Caco-2 (cell line): ENCODE measurements around the gene TULP3. TPM values are rescaled to one million over a fixed set of nuclear protein-coding genes. Genes with fewer than 3 reads are reported as not detected.

ENCODE experiments used
- BruUV-seq: library from RNA; stranded (reverse); fragments of 400-500 nt; replicated peaks from 2 replicates; lab custom pipeline; 2021; lab: Mats Ljungman, UMichigan
- CTCF ChIA-PET: fragments of 300-600 bp; sonication (Branson Sonifier 250); formaldehyde crosslinking; loops from one replicate; lab custom pipeline; 2022; ENCODE audit warnings: antibody characterized with exemption; lab: Charles Lee
- POLR2A ChIA-PET: fragments of 300-600 bp; sonication (Branson Sonifier 250); formaldehyde crosslinking; loops from one replicate; lab custom pipeline; 2022; ENCODE audit warnings: antibody characterized with exemption; lab: Charles Lee
- DNase-seq, 2 experiments: peaks; one replicate each; pipeline versions ENCODE4 v3.0.0 to v3.0.0-alpha.2; 2020 to 2022
- H3K27me3 ChIP-seq: replicated peaks from 2 replicates; pipeline ENCODE4 v1.6.0; 2011; ENCODE audit warnings: low read length; ENCODE audit not compliant: control insufficient read depth, insufficient read depth
- H3K36me3 ChIP-seq: 2 replicates; pipeline ENCODE4 v1.5.1; 2011; ENCODE audit warnings: low read length; ENCODE audit not compliant: control insufficient read depth, insufficient read depth
- H3K4me1 ChIP-seq: fragments of 250-450 bp; sonication (Bioruptor Pico); 2 replicates; pipeline ENCODE4 v1.5.1; 2020; ENCODE audit warnings: mild to moderate bottlenecking
- H3K4me3 ChIP-seq: 2 replicates; pipeline ENCODE4 v1.5.1; 2011; ENCODE audit warnings: low read depth, mild to moderate bottlenecking, control low read depth, low read length
- H3K9me3 ChIP-seq: fragments of 250-450 bp; sonication (Bioruptor Pico); 2 replicates; pipeline ENCODE4 v1.5.1; 2020; ENCODE audit warnings: mild to moderate bottlenecking, moderate library complexity
- H3K27ac Mint-ChIP-seq: one replicate; pipeline ENCODE4 v1.8.0; 2022; ENCODE audit warnings: mixed read lengths; ENCODE audit not compliant: unreplicated experiment
- H3K27me3 Mint-ChIP-seq: one replicate; pipeline ENCODE4 v1.8.0; 2022; ENCODE audit warnings: mixed read lengths; ENCODE audit not compliant: insufficient read depth, unreplicated experiment
- H3K36me3 Mint-ChIP-seq: one replicate; pipeline ENCODE4 v1.8.0; 2022; ENCODE audit warnings: mild to moderate bottlenecking, mixed read lengths; ENCODE audit not compliant: insufficient read depth, unreplicated experiment
- H3K4me1 Mint-ChIP-seq: one replicate; pipeline ENCODE4 v1.8.0; 2022; ENCODE audit warnings: low read depth, mixed read lengths; ENCODE audit not compliant: unreplicated experiment
- H3K4me3 Mint-ChIP-seq: one replicate; pipeline ENCODE4 v1.8.0; 2022; ENCODE audit warnings: mild to moderate bottlenecking, moderate library complexity, mixed read lengths; ENCODE audit not compliant: unreplicated experiment
- H3K9me3 Mint-ChIP-seq: one replicate; pipeline ENCODE4 v1.8.0; 2022; ENCODE audit warnings: mixed read lengths; ENCODE audit not compliant: unreplicated experiment
- CTCF ChIP-seq, 2 experiments: fragments of 200-600 bp in 1 of 2; IDR thresholded peaks; 1 replicate in 1 of 2; 2 replicates in 1 of 2; pipeline versions ENCODE4 v1.5.1 to v1.8.0; 2011 to 2022; ENCODE audit warnings: antibody characterized with exemption in 1 of 2, control low read depth in 1 of 2, inconsistent platforms in 1 of 2, low read depth in 1 of 2, low read length in 1 of 2, mild to moderate bottlenecking in 1 of 2, moderate library complexity in 1 of 2; ENCODE audit not compliant: insufficient read depth in 1 of 2, severe bottlenecking in 1 of 2, unreplicated experiment in 1 of 2
- intact Hi-C: fragments of 100-400 bp; cut with micrococcal nuclease; formaldehyde crosslinking; loops from one replicate; pipeline ENCODE4 v1.10.0; 2022; ENCODE audit not compliant: unreplicated experiment
- total RNA-seq: library from RNA; stranded (reverse); gene quantifications from 2 replicates; pipeline ENCODE4 v1.2.3, GENCODE V29; 2022

The TULP3 gene
- total RNA-seq, 1 experiment from 2014 or later, result 31.0 TPM

- Histone ChIP-seq H3K4me1 (peaks cover 18% of the 10 kb centered on the region), H3K27me3 (no peaks in the 10 kb centered on the region), H3K36me3 (no peaks in the 10 kb centered on the region; the same call in 1 of the 2 replicates), H3K9me3 (no peaks in the 10 kb centered on the region), H3K4me3 (no peak overlapping the region)
- ChIA-PET POLR2A (interaction anchor here (0.8 kb wide), 1 partner anchor 17 kb away, joined by 4 read pairs; no protein-coding TSS in a partner anchor), CTCF (interaction anchor here (0.9 to 1.3 kb wide), 2 partner anchors 15 to 149 kb away, joined by 3 read pairs; partner anchors contain the start of genes FOXM1 and RHNO1)
- no TSS peak for BruUV-seq
- H3K9me3 Mint-ChIP-seq, result no peaks in the 10 kb centered on the region
- intact Hi-C loops, result no loop called here
- no peak for TF ChIP-seq CTCF (IDR thresholded peaks at IDR 0.05; ENCODE audit: insufficient read depth in 1 of 2, low read depth in 1 of 2, low read length in 1 of 2, severe bottlenecking in 1 of 2, unreplicated experiment in 1 of 2)
- H3K36me3 Mint-ChIP-seq, result peaks cover 46% of the 10 kb centered on the region
- peaks cover 15% of the 10 kb centered on the region for H3K4me1 Mint-ChIP-seq
- DNase-seq, result no peak
- H3K27ac Mint-ChIP-seq, result no peak overlapping the region
- H3K27me3 Mint-ChIP-seq, result no peaks in the 10 kb centered on the region
- H3K4me3 Mint-ChIP-seq, result peak overlapping the region; percentile 82
These were observed 1.6 kb downstream of the TULP3 start for GRCh38 chr12:2892246-2892645.

GRCh38 chr12:2893007-2893406, 2.3 kb downstream of the TULP3 start:
- Histone ChIP-seq H3K4me3 (no peak overlapping the region), H3K27me3 (no peaks in the 10 kb centered on the region), H3K36me3 (no peaks in the 10 kb centered on the region), H3K9me3 (no peaks in the 10 kb centered on the region), H3K4me1 (peaks cover 18% of the 10 kb centered on the region)
- H3K27me3 Mint-ChIP-seq, result no peaks in the 10 kb centered on the region
- CTCF ChIA-PET, result interaction anchor here (0.7 to 1.3 kb wide), 2 partner anchors 16 to 111 kb away, joined by 3 read pairs; partner anchors contain the start of genes FOXM1 and RHNO1
- peak overlapping the region; percentile 82 for H3K4me3 Mint-ChIP-seq
- no peak for TF ChIP-seq CTCF (IDR thresholded peaks at IDR 0.05; ENCODE audit: insufficient read depth in 1 of 2, low read depth in 1 of 2, low read length in 1 of 2, severe bottlenecking in 1 of 2, unreplicated experiment in 1 of 2)
- H3K36me3 Mint-ChIP-seq, result peaks cover 38% of the 10 kb centered on the region
- peaks cover 15% of the 10 kb centered on the region for H3K4me1 Mint-ChIP-seq
- BruUV-seq, result no TSS peak
- no peaks in the 10 kb centered on the region for H3K9me3 Mint-ChIP-seq
- peak overlapping the region; percentile 84 for H3K27ac Mint-ChIP-seq
- intact Hi-C loops, result no loop called here
- peak in 1 of 2 experiments; percentile 47 for DNase-seq
- POLR2A ChIA-PET, result no interaction called here

GRCh38 chr12:2895051-2895451, 4.4 kb downstream of the TULP3 start:
- no peaks in the 10 kb centered on the region for H3K9me3 ChIP-seq
- no peaks in the 10 kb centered on the region for H3K27me3 Mint-ChIP-seq
- H3K36me3 Mint-ChIP-seq, result peaks cover 19% of the 10 kb centered on the region
- no peak overlapping the region for H3K4me3 ChIP-seq
- H3K9me3 Mint-ChIP-seq, result no peaks in the 10 kb centered on the region
- H3K27ac Mint-ChIP-seq, result no peak overlapping the region
- H3K36me3 ChIP-seq, result no peaks in the 10 kb centered on the region
- intact Hi-C loops, result no loop called here
- TF ChIP-seq CTCF (IDR thresholded peaks at IDR 0.05; ENCODE audit: insufficient read depth in 1 of 2, low read depth in 1 of 2, low read length in 1 of 2, severe bottlenecking in 1 of 2, unreplicated experiment in 1 of 2), result no peak
- CTCF ChIA-PET, result no interaction called here
- no peak overlapping the region for H3K4me3 Mint-ChIP-seq
- DNase-seq, result no peak
- H3K4me1 ChIP-seq, result peaks cover 15% of the 10 kb centered on the region
- H3K4me1 Mint-ChIP-seq, result peaks cover 10% of the 10 kb centered on the region
- no peaks in the 10 kb centered on the region for H3K27me3 ChIP-seq
- BruUV-seq, result no TSS peak
- POLR2A ChIA-PET, result interaction anchor here (0.5 to 0.6 kb wide), 2 partner anchors 9 to 34 kb away, joined by 3 to 4 read pairs; no protein-coding TSS in a partner anchor
